C4-2B (cell line): Measurements from ENCODE around the gene MAOA.

Experiments
- ZFX ChIP-seq: fragments of 450-650 bp; IDR thresholded peaks from 2 replicates; pipeline ENCODE4 v1.6.1; 2017
- TF ChIP-seq, protein P1 (sequence below): fragments of 450-650 bp; conservative IDR thresholded peaks from 2 replicates; pipeline ENCODE4 v1.5.1; 2017; ENCODE audit warnings: mild to moderate bottlenecking

DNA sequence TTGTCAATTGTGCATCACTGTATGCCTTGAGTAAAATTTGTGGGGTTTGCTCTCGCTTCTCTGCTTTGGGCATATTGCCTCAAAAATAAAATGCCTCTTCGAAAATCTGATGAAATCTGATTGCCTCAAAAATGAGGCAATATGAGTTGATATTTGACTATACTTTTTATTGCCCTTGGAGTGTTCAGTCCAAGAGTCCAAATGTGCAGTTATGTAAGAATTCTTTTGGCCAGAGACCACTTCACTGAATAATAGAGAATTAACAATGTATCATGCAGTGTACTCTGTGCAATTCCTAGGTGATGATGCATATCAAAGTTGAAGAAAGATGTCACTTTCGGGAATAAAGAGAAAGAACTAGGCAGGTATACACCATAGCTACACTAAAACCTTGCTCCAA lies 8.6 kb downstream of the MAOA start:
- TF ChIP-seq, protein P1, sequence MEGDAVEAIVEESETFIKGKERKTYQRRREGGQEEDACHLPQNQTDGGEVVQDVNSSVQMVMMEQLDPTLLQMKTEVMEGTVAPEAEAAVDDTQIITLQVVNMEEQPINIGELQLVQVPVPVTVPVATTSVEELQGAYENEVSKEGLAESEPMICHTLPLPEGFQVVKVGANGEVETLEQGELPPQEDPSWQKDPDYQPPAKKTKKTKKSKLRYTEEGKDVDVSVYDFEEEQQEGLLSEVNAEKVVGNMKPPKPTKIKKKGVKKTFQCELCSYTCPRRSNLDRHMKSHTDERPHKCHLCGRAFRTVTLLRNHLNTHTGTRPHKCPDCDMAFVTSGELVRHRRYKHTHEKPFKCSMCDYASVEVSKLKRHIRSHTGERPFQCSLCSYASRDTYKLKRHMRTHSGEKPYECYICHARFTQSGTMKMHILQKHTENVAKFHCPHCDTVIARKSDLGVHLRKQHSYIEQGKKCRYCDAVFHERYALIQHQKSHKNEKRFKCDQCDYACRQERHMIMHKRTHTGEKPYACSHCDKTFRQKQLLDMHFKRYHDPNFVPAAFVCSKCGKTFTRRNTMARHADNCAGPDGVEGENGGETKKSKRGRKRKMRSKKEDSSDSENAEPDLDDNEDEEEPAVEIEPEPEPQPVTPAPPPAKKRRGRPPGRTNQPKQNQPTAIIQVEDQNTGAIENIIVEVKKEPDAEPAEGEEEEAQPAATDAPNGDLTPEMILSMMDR, result no peak
- TF ChIP-seq ZFX, result no peak
